Omental fat pad (tissue), 4 donors: Measurements from ENCODE around the gene STRIT1. TPM values are rescaled to one million over a fixed set of nuclear protein-coding genes. Genes with fewer than 3 reads are reported as not detected.
"Not testable (repeated sequence)": the region's sequence is repeated elsewhere in the genome, so short reads cannot be mapped to it uniquely, and the experiment has no call there.

ENCODE experiments used
- ATAC-seq: fragments of 150-250 bp; one replicate; pipeline ENCODE4 v1.9.1; 2016; ENCODE audit warnings: mild to moderate bottlenecking, moderate library complexity; ENCODE audit not compliant: low FRiP score
- DNase-seq: peaks from one replicate; pipeline ENCODE4 v3.0.0-alpha.2; 2019; ENCODE audit warnings: low spot score
- total RNA-seq, 4 donors: library from RNA; depleted of rRNA; stranded (reverse); fragments of >200 nt; gene quantifications; one replicate each; pipeline ENCODE4 v1.1.0, GENCODE V29; 2016
- TF ChIP-seq, protein P1 (sequence below), 3 donors: fragments of 450-650 bp; IDR thresholded peaks; one replicate each; pipeline ENCODE4 v1.5.1; 2016 to 2017; ENCODE audit warnings: antibody characterized with exemption in 3 of 3, mild to moderate bottlenecking in 3 of 3, moderate library complexity in 2 of 3

STRIT1 gene
- total RNA-seq, 4 donors from 2014 or later: not detected

DNA sequence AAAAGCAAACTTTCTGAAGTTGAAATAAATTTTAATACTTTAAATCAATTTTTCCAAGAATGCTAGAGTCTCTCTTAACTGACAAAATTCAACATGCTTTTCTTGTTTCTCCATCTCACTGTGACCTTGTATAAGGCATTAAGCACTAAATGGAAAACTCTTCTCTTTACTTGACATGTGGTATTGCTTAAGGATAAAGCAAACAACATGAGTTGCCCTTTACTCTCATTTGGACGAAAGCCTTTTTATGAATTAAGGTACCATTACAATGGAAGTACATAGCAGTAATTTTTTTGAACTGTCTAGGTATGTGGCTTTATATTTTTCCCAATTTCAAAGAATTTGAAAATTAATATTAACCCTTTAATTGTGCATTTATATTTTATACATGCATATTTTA lies 1.4 kb downstream of the STRIT1 start:
- ATAC-seq (no peak), DNase-seq (no peak)
- TF ChIP-seq, protein P1, sequence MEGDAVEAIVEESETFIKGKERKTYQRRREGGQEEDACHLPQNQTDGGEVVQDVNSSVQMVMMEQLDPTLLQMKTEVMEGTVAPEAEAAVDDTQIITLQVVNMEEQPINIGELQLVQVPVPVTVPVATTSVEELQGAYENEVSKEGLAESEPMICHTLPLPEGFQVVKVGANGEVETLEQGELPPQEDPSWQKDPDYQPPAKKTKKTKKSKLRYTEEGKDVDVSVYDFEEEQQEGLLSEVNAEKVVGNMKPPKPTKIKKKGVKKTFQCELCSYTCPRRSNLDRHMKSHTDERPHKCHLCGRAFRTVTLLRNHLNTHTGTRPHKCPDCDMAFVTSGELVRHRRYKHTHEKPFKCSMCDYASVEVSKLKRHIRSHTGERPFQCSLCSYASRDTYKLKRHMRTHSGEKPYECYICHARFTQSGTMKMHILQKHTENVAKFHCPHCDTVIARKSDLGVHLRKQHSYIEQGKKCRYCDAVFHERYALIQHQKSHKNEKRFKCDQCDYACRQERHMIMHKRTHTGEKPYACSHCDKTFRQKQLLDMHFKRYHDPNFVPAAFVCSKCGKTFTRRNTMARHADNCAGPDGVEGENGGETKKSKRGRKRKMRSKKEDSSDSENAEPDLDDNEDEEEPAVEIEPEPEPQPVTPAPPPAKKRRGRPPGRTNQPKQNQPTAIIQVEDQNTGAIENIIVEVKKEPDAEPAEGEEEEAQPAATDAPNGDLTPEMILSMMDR (IDR thresholded peaks at IDR 0.05): no peak

DNA sequence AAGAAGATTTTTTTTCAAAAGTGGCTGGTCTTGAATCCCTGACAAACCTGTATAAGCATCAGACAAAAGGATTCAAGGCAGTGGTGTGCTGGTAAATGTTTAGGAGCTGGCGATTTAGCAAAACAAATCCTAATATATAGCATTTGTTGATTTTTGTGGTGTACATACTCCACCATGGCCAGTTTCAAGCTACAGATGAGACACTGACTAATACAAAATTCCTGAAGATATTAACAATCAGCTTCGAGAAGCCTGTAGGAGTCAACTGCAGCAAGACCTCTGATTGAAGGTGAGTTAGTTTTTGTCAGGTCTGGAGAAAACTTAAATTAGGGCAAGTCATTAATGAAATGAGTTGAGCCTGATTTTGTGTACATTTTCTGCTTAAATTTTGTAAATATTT lies 6.7 kb downstream of the STRIT1 start:
- DNase-seq (no peak), ATAC-seq (no peak)
- TF ChIP-seq, protein P1 (IDR thresholded peaks at IDR 0.05): no peak

DNA sequence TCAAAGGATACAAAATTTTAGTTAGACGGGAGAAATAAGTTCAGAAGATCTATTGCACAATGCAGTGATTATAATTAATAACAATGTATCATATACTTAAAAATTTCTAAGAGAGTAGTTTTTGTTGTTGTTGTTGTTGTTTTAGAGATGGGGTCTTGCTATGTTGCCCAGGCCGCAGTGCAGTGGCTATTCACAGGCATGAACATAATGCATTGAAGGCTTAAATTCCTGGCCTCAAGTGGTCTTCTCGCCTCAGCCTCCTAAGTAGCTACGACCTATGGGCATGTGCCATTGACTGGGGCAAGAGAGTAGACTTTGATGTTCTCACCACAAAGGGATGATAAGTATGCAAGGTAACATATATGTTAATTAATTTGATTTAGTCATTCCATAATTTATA lies 7.5 kb downstream of the STRIT1 start:
- ATAC-seq (no peak), DNase-seq (no peak)
- TF ChIP-seq, protein P1 (IDR thresholded peaks at IDR 0.05): no peak

DNA sequence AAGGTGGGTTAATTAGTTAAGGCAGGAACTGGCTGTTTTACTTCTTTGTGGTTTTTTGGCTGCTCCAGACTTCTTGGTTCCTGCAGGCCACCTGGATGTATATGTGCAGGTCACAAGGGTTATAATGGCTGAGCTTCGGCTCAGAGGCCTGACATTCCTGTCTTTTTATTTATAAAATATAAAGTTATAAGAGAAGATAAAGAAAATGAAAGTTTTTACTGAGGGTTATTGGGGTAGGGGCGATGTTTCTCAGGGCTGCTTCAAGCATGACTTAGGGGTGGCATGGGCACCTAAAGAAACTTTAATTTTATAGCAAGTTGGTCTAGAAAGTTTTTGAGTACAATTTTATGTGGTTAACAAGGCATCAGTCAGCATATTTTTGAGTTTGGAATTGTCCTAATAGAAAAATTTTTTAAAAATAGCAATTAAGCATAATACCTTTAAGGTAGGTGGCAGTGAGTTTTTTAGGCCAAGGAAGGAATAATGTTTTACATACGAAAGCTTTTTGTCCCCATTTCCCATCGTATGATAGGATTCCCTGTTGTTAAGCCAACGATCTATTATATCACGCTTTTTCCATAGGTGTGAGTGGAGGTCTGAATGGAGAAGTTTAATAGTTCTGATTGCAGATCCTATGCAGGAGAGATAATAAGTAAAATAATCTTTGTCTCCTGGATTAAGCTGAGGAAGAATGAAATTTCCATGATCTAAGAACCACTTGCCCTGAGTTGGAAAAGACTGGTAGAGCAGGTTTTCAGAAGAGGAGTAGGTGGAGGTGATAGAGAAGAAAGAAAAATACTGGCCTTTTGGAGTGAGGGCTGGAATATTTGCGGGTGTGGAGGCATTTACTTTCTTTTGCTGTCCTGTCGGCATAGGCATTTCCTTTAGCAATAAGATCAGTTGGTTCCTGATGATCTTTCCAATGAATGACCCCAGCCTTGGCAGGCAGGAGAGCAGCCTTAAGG lies 10.1 kb downstream of the STRIT1 start:
- TF ChIP-seq, protein P1 (IDR thresholded peaks at IDR 0.05): no peak
- DNase-seq (no peak), ATAC-seq (no peak)

DNA sequence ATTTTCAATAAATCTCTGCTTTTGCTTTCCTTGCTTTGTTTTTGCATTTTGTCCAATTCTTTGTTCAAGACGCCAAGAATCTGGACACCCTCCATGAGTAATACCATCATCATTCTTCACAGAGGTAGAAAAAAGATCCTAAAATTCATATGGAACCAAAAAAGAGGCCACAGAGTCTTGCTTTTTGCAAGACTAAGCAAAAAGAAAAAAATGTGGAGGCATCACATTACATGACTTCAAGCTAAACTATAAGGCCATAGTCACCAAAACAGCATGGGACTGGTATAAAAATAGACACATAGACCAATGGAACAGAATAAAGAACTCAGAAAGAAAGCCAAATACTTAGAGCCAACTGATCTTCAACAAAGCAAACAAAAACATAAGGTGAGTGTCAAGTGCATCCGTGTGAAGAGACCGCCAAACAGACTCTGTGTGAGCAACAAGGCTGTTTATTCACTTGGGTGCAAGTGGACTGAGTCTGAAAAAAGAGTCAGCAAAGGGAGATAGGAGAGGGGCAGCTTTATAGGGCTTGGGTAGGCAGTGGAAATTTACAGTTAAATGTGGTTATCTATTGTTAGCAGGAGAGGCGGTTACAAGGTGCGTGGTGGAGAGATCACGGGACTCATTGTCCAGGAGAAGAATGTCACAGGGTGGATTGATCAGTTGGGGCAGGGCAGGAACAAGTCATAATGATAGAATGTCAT lies 10.9 kb downstream of the STRIT1 start:
- no peak for DNase-seq

DNA sequence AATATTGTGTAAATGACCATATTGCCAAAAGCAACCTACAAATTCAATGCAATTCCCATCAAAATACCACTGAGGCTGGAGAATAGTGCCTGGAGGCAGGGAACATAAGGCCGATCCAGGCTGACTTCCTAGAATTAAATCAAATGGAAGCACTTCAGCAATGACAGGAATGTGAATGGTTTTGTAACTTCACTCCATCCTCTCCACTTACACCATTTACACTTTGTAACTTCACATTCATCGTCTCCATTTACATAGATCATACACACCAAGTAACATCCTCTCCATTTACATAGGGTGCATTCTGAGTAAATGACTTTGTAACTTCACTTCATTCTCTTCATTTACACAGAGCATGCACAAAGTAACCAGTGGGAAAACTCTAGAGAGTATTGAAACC lies 11.6 kb downstream of the STRIT1 start:
- ATAC-seq (no peak), DNase-seq (no peak)
- TF ChIP-seq, protein P1 (IDR thresholded peaks at IDR 0.05): no peak

More for the DNA sequence above, 10.9 kb downstream of the STRIT1 start:
- ATAC-seq: no peak
- TF ChIP-seq, protein P1 (IDR thresholded peaks at IDR 0.05): no peak

DNA sequence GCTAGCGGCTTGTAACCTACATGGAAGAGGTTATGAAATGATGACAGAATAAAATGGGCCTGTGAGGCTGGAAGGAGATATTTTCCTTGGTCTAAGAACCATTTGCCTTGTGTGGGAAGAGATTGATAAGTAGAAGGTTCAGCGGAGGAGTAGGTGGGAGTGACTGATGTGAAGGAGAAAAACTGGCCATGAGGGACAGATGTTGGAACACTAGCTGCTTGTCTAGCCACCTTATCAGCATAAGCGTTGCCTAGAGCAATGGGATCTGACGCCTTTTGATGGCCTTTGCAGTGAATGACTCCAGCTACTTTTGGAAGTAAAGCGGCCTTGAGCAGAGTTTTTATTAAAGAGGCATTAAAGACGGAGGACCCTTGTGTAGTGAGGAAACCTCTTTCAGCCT lies 17.4 kb downstream of the STRIT1 start:
- not testable (repeated sequence) for ATAC-seq, DNase-seq

DNA sequence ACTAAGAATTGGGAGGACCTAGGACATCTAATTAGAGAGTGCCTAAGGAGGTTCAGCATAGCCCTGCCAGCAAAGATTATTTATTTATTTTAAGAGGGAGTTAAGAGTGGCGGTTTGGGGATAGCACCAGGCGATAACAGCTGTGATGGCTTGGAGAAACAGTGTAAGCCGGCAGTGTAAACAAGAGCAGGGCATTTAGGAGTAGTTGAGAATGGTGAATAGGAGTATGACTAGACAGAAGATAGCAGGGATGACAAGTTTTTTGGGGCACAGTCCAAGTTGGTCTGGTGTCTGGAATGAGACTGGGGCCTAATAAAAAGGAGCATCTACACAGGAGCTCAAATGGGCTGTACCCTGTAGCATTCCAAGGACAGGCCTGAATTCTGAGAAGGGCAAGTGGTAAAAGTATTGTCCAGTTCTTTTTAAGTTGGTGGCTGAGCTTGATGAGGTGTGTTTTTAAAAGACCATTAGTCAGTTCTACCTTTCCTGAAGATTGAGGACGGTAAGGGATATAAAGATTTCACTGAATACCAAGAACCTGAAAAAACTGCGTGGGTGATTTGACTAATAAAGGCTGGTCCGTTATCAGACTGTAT lies 18.2 kb downstream of the STRIT1 start:
- not testable (repeated sequence) for DNase-seq

DNA sequence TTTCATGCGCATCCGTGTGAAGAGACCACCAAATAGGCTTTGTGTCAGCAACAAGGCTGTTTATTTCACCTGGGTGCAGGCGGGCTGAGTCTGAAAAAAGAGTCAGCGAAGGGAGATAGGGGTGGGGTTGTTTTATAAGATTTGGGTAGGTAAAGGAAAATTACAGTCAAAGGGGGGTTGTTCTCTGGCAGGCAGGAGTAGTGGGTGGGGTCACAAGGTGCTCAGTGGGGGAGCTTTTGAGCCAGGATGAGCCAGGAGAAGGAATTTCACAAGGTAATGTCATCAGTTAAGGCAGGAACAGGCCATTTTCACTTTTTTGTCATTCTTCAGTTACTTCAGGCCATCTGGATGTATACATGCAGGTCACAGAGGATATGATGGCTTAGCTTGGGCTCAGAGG lies 19.0 kb downstream of the STRIT1 start:
- DNase-seq, ATAC-seq: not testable (repeated sequence)

More for the DNA sequence above, 18.2 kb downstream of the STRIT1 start:
- ATAC-seq: not testable (repeated sequence)
